PC-3 (cell line): ENCODE data around the gene PDK4. TPM values are rescaled to one million over a fixed set of nuclear protein-coding genes. Genes with fewer than 3 reads are reported as not detected.

ENCODE experiments used
- ATAC-seq: fragments of 200-7000 bp; cut with Tn5 transposase; 2 replicates; pipeline ENCODE4 v1.9.1; 2020; ENCODE audit warnings: mild to moderate bottlenecking, moderate library complexity
- BruUV-seq: library from RNA; stranded (reverse); fragments of 400-500 nt; replicated peaks from 2 replicates; lab custom pipeline; 2021; lab: Mats Ljungman, UMichigan
- CTCF ChIA-PET: fragments of 300-600 bp; sonication (Branson Sonifier 250); formaldehyde crosslinking; loops from one replicate; lab custom pipeline; 2022; ENCODE audit warnings: antibody characterized with exemption; lab: Charles Lee
- POLR2A ChIA-PET: fragments of 300-600 bp; sonication (Branson Sonifier 250); formaldehyde crosslinking; loops from one replicate; lab custom pipeline; 2022; ENCODE audit warnings: antibody characterized with exemption; ENCODE audit not compliant: unreplicated experiment; lab: Charles Lee
- DNase-seq: peaks from one replicate; pipeline ENCODE4 v3.0.0-alpha.2; 2015
- H2AFZ ChIP-seq: fragments of 300-600 bp; sonication (generic); 2 replicates; pipeline ENCODE4 v1.6.0; 2016; ENCODE audit warnings: antibody characterized with exemption, low read length
- H3F3A ChIP-seq: fragments of 300-600 bp; sonication (generic); one replicate; pipeline ENCODE4 v1.6.0; 2017; ENCODE audit warnings: antibody characterized with exemption, low read length, control low read depth, mild to moderate bottlenecking; ENCODE audit not compliant: unreplicated experiment
- H3K27ac ChIP-seq: fragments of 300-600 bp; sonication (generic); 2 replicates; pipeline ENCODE4 v1.5.1; 2016; ENCODE audit warnings: mild to moderate bottlenecking, low read length
- H3K27me3 ChIP-seq: fragments of 300-600 bp; sonication (generic); 2 replicates; pipeline ENCODE4 v1.6.1; 2016; ENCODE audit warnings: low read length, mixed read lengths
- H3K36me3 ChIP-seq: fragments of 300-600 bp; sonication (generic); 2 replicates; pipeline ENCODE4 v1.6.1; 2016; ENCODE audit warnings: low read depth, mixed run types, low read length, mixed read lengths
- H3K4me1 ChIP-seq: fragments of 300-600 bp; sonication (generic); 2 replicates; pipeline ENCODE4 v1.5.1; 2016; ENCODE audit warnings: low read length; ENCODE audit not compliant: insufficient read depth
- H3K4me2 ChIP-seq: fragments of 300-600 bp; sonication (generic); 2 replicates; pipeline ENCODE4 v1.6.0; 2016; ENCODE audit warnings: low read length
- H3K4me3 ChIP-seq: fragments of 300-600 bp; sonication (generic); 2 replicates; pipeline ENCODE4 v1.5.1; 2016; ENCODE audit warnings: mild to moderate bottlenecking, low read length, mixed read lengths
- H3K79me2 ChIP-seq: fragments of 300-600 bp; sonication (generic); 2 replicates; pipeline ENCODE4 v1.6.1; 2017; ENCODE audit warnings: low read length, mixed read lengths
- H3K9ac ChIP-seq: fragments of 300-600 bp; sonication (generic); 2 replicates; pipeline ENCODE4 v1.6.0; 2016; ENCODE audit warnings: mild to moderate bottlenecking, low read length
- H3K9me2 ChIP-seq: fragments of 300-600 bp; sonication (generic); replicated peaks from 2 replicates; pipeline ENCODE4 v1.6.1; 2016; ENCODE audit warnings: mixed run types, low read length, mixed read lengths
- H3K9me3 ChIP-seq: fragments of 300-600 bp; sonication (generic); 2 replicates; pipeline ENCODE4 v1.6.1; 2016; ENCODE audit warnings: low read length, mixed read lengths
- H4K20me1 ChIP-seq: fragments of 300-600 bp; sonication (generic); 2 replicates; pipeline ENCODE4 v1.6.1; 2016; ENCODE audit warnings: low read length, mixed read lengths
- EZH2 ChIP-seq: fragments of 300-600 bp; sonication (generic); IDR thresholded peaks from one replicate; pipeline ENCODE4 v1.6.1; 2017; ENCODE audit warnings: antibody characterized with exemption, mild to moderate bottlenecking, low read length; ENCODE audit not compliant: unreplicated experiment
- EZH2phosphoT487 ChIP-seq: fragments of 300-600 bp; sonication (generic); IDR thresholded peaks from 2 replicates; pipeline ENCODE4 v1.6.1; 2018; ENCODE audit warnings: mild to moderate bottlenecking, antibody characterized with exemption, low read length, borderline replicate concordance
- intact Hi-C: fragments of 100-400 bp; cut with micrococcal nuclease; formaldehyde crosslinking; loops from 2 replicates; pipeline ENCODE4 v1.9.0; 2023
- total RNA-seq: library from RNA; depleted of rRNA; stranded (reverse); fragments of >200 nt; gene quantifications from 2 replicates; pipeline ENCODE4 v1.2.3, GENCODE V29; 2014; rRNA removed
- TF ChIP-seq, protein P1 (sequence below): fragments of 300-600 bp; sonication (generic); conservative IDR thresholded peaks from 2 replicates; pipeline ENCODE4 v1.5.1; 2017; ENCODE audit warnings: antibody characterized with exemption, low read depth, mild to moderate bottlenecking, low read length

The PDK4 gene
- total RNA-seq, 1 experiment from 2014 or later: 3.2 TPM

DNA sequence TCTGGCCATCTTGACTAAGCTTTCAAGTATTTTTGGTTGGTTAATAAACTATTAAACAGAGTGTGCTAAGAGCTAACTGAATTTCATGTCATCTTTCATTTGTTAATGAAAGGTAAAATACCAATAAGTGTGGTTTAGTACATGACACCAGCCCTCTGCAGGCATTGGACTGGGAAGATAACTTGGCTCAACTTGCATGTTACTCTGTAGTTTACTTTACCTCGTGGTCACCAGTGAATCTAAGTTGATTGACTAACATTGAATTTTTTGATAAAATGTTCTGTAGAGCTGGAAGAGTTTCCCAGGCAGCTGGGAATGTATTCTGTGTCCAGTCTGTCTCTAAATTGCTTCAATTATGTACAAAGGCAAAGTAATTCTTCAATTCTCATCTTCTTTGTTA is 60.7 kb downstream of the PDK4 start:
- DNase-seq (no peak), ATAC-seq (no peak)
- POLR2A ChIA-PET: interaction anchor here (0.6 kb wide), 1 partner anchor 9 kb away, joined by 4 read pairs; no protein-coding TSS in a partner anchor
- CTCF ChIA-PET: no interaction called here
- no peaks in the 10 kb centered on the region for H3F3A ChIP-seq
- no peaks in the 10 kb centered on the region for H3K79me2 ChIP-seq
- H3K36me3 ChIP-seq: no peaks in the 10 kb centered on the region
- intact Hi-C loops: no loop called here
- H3K9me3 ChIP-seq: no peaks in the 10 kb centered on the region
- no peak overlapping the region for H3K4me2 ChIP-seq
- H3K4me1 ChIP-seq: no peaks in the 10 kb centered on the region
- no peak overlapping the region for H3K27ac ChIP-seq
- H2AFZ ChIP-seq: no peak overlapping the region
- H3K27me3 ChIP-seq: peaks cover 69% of the 10 kb centered on the region
- H4K20me1 ChIP-seq: no peaks in the 10 kb centered on the region
- no TSS peak for BruUV-seq
- H3K9me2 ChIP-seq: no peaks in the 10 kb centered on the region
- H3K4me3 ChIP-seq: no peak overlapping the region
- H3K9ac ChIP-seq: no peak overlapping the region
- TF ChIP-seq, protein P1, sequence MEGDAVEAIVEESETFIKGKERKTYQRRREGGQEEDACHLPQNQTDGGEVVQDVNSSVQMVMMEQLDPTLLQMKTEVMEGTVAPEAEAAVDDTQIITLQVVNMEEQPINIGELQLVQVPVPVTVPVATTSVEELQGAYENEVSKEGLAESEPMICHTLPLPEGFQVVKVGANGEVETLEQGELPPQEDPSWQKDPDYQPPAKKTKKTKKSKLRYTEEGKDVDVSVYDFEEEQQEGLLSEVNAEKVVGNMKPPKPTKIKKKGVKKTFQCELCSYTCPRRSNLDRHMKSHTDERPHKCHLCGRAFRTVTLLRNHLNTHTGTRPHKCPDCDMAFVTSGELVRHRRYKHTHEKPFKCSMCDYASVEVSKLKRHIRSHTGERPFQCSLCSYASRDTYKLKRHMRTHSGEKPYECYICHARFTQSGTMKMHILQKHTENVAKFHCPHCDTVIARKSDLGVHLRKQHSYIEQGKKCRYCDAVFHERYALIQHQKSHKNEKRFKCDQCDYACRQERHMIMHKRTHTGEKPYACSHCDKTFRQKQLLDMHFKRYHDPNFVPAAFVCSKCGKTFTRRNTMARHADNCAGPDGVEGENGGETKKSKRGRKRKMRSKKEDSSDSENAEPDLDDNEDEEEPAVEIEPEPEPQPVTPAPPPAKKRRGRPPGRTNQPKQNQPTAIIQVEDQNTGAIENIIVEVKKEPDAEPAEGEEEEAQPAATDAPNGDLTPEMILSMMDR: no peak
- TF ChIP-seq EZH2phosphoT487: no peak

DNA sequence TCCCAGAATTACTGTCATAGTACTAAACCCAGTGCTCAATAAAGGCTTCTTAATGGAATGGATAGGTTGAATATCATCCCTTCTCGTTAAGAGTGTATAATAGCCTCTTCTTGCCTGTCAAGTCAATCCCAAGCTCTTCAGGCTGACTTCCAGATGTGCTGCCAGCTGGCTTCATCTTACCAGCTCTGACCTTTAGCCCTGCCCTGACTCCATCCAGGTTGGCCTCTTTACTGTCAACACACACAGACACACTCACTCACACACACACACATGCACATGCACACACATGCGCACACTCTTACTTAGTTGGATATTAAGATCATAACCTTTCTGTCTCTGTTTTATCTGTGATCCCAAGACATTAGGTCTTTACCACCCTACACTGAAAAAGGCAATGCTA is 61.5 kb downstream of the PDK4 start:
- DNase-seq (no peak), ATAC-seq (no peak)
- Histone ChIP-seq H3K9me2 (no peaks in the 10 kb centered on the region), H3F3A (no peaks in the 10 kb centered on the region), H3K27me3 (peaks cover 61% of the 10 kb centered on the region), H3K79me2 (no peaks in the 10 kb centered on the region), H3K4me3 (no peak overlapping the region), H3K36me3 (no peaks in the 10 kb centered on the region), H3K9ac (no peak overlapping the region), H2AFZ (no peak overlapping the region), H3K4me1 (no peaks in the 10 kb centered on the region), H3K27ac (no peak overlapping the region), H4K20me1 (no peaks in the 10 kb centered on the region), H3K4me2 (no peak overlapping the region), H3K9me3 (no peaks in the 10 kb centered on the region)
- no TSS peak for BruUV-seq
- ChIA-PET POLR2A (no interaction called here), CTCF (interaction anchor here (0.6 kb wide), 1 partner anchor 156 kb away, joined by 5 read pairs; no protein-coding TSS in a partner anchor)
- no peak for TF ChIP-seq EZH2
- no peak for TF ChIP-seq EZH2phosphoT487
- TF ChIP-seq, protein P1: no peak
- intact Hi-C loops: no loop called here

Other genes starting within 250 kb of the PDK4 start
- not detected in 2 replicates for gene PON3, start 200.1 kb downstream of the PDK4 start, total RNA-seq
- gene PON2, start 161.5 kb downstream of the PDK4 start, total RNA-seq: 51.6 and 56.4 TPM in 2 replicates
- not detected in 2 replicates for gene ASB4, start 110.6 kb downstream of the PDK4 start, total RNA-seq
- gene DYNC1I1, start 176.0 kb upstream of the PDK4 start, total RNA-seq: 2.4 and 6.5 TPM in 2 replicates